Naive thymus-derived CD4-positive, alpha-beta T cell (primary cell): ENCODE data around the gene C18orf54. TPM values are rescaled to one million over a fixed set of nuclear protein-coding genes. Genes with fewer than 3 reads are reported as not detected.
"Not testable (repeated sequence)": the region's sequence is repeated elsewhere in the genome, so short reads cannot be mapped to it uniquely, and the experiment has no call there.

ENCODE experiments used
- ATAC-seq: fragments of 150-1000 bp; cut with Tn5 transposase; 2 replicates; pipeline ENCODE4 v1.10.0; 2021; ENCODE audit warnings: mild to moderate bottlenecking, moderate library complexity
- CTCF ChIA-PET: fragments of 350-600 bp; sonication (Branson Sonifier 250); formaldehyde crosslinking; loops from one replicate; lab custom pipeline; 2021; ENCODE audit warnings: antibody characterized with exemption; lab: Charles Lee
- POLR2A ChIA-PET: fragments of 350-600 bp; sonication (Branson Sonifier 250); formaldehyde crosslinking; loops from one replicate; lab custom pipeline; 2021; ENCODE audit warnings: antibody characterized with exemption, inconsistent platforms; lab: Charles Lee
- DNase-seq, 9 donors: peaks; one replicate each; pipeline versions ENCODE4 v3.0.0 to v3.0.0-alpha.2; 2020 to 2022; ENCODE audit warnings: mixed read lengths in 1 of 9
- H3K27ac ChIP-seq: one replicate; pipeline ENCODE4 v1.7.0; 2013; ENCODE audit warnings: mild to moderate bottlenecking, low read depth, low read length, moderate library complexity
- H3K27me3 ChIP-seq, 2 donors: one replicate each; pipeline ENCODE4 v1.7.0; 2013; ENCODE audit warnings: low read length in 2 of 2, mild to moderate bottlenecking in 2 of 2, moderate library complexity in 2 of 2; ENCODE audit not compliant: control insufficient read depth in 2 of 2, insufficient read depth in 2 of 2
- H3K36me3 ChIP-seq, 3 experiments: 1 replicate in 2 of 3; 2 replicates in 1 of 3; pipeline ENCODE4 v1.7.0; 2013; ENCODE audit warnings: low read length in 3 of 3, mild to moderate bottlenecking in 3 of 3, moderate library complexity in 1 of 3; ENCODE audit not compliant: insufficient read depth in 3 of 3, control insufficient read depth in 2 of 3
- H3K4me1 ChIP-seq, 2 donors: one replicate each; pipeline ENCODE4 v1.7.0; 2013; ENCODE audit warnings: low read length in 2 of 2, mild to moderate bottlenecking in 2 of 2, moderate library complexity in 1 of 2; ENCODE audit not compliant: control insufficient read depth in 2 of 2, insufficient read depth in 2 of 2
- H3K4me3 ChIP-seq: 2 replicates; pipeline ENCODE4 v1.7.0; 2013; ENCODE audit warnings: mild to moderate bottlenecking, low read length
- H3K9me3 ChIP-seq, 3 experiments: 1 replicate in 2 of 3; 2 replicates in 1 of 3; pipeline ENCODE4 v1.7.0; 2013; ENCODE audit warnings: low read length in 3 of 3; ENCODE audit not compliant: control insufficient read depth in 2 of 3
- H3K27ac Mint-ChIP-seq, 9 donors: one replicate each; pipeline ENCODE4 v1.8.0; 2020 to 2022; ENCODE audit warnings: mixed read lengths in 9 of 9, mild to moderate bottlenecking in 8 of 9, moderate library complexity in 5 of 9, inconsistent platforms in 2 of 9
- H3K27me3 Mint-ChIP-seq, 5 donors: one replicate each; pipeline ENCODE4 v1.8.0; 2021 to 2022; ENCODE audit warnings: mixed read lengths in 5 of 5, mild to moderate bottlenecking in 1 of 5
- H3K36me3 Mint-ChIP-seq, 5 donors: one replicate each; pipeline ENCODE4 v1.8.0; 2020 to 2022; ENCODE audit warnings: mixed read lengths in 5 of 5, mild to moderate bottlenecking in 3 of 5, inconsistent platforms in 1 of 5
- H3K4me1 Mint-ChIP-seq, 7 donors: one replicate each; pipeline ENCODE4 v1.8.0; 2020 to 2022; ENCODE audit warnings: mixed read lengths in 7 of 7, mild to moderate bottlenecking in 3 of 7, inconsistent platforms in 1 of 7
- H3K4me3 Mint-ChIP-seq, 10 donors: one replicate each; pipeline ENCODE4 v1.8.0; 2020 to 2022; ENCODE audit warnings: mild to moderate bottlenecking in 10 of 10, mixed read lengths in 10 of 10, moderate library complexity in 6 of 10, inconsistent platforms in 2 of 10
- H3K9me3 Mint-ChIP-seq, 11 donors: one replicate each; pipeline ENCODE4 v1.8.0; 2020 to 2022; ENCODE audit warnings: mixed read lengths in 11 of 11, mild to moderate bottlenecking in 4 of 11, inconsistent platforms in 1 of 11, moderate library complexity in 1 of 11
- intact Hi-C, 2 donors: fragments of 100-400 bp; cut with micrococcal nuclease; formaldehyde crosslinking; loops; one replicate each; pipeline ENCODE4 v1.15.1; 2023
- polyA plus RNA-seq, 2 donors: library from polyadenylated mRNA; unstranded; fragments of 300-500 nt; fragmentation: Illumina TruSeq; gene quantifications; one replicate each; pipeline ENCODE4 v1.2.3, GENCODE V29; 2021
- total RNA-seq, 6 experiments: library from RNA in 5 of 6; stranded (reverse) in 5 of 6; gene quantifications; 1 replicate in 5 of 6; 2 replicates in 1 of 6; pipeline ENCODE4 v1.2.3 and lab custom pipeline; 2021 to 2026

Gene C18orf54
- total RNA-seq = 1 to 10 TPM in 3 of 5 experiments, under 1 TPM in 2; 0.77 to 8.3 (median 3.6) TPM
- under 1 TPM; 0.44 to 0.45 TPM for polyA plus RNA-seq
- 0.54 reads per million for total RNA-seq (lab: John Stamatoyannopoulos, UW)

DNA sequence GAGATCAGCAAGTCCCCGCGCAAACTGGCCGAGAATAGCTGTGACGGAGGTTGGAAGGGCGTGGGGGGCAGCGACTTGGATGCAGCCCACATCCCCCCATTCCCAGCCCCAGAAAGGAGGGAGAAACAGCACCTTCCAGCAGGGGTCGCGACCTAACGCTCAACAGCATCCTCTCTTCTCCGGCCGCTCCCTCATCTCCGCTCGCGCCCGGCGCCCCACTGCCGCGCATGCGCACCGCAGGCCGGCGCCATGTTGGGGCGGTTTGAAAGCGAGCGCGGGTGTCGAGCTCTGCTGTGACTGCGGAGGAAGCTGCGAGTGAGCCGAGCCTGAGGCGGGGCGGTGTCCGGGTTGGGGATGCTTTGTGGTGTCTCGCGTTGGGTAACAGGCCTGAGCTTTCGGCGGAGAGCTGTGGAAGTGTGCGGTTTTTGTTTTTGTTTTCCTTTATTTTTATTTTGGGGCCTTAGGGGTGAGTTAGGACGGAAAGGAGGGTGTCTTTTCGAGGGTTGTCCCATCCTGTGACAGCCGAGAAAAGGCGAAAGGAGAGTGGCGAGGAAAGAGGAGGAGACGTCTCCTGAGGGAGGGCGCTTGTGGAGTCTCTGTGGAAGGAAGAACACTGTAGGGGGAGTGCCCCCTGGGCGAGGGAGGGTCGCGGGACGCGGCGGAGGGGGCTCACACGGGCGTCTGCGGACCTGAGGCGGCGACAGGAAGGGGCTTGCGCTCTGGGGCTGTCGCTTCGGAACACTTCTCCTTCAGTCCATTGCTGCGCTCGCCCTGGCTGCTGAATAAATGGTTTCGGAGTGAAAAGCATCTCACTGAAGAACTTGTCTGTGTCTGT, at the start of gene C18orf54, which contains the start of gene STARD6:
Gene C18orf54, plus strand, starts transcription at position 247 of the 835 bp plus-strand sequence. CDS start 2,667 bp downstream, outside the sequence.
Gene STARD6, minus strand, starts transcription at position 199 of the 835 bp plus-strand sequence. CDS start 3,285 bp downstream, outside the sequence.
- ChIA-PET CTCF (interaction anchor here (0.7 to 1.3 kb wide), 4 partner anchors 17 to 159 kb away, joined by 3 read pairs; no protein-coding TSS in a partner anchor), POLR2A (interaction anchor here (0.8 to 2.1 kb wide), 3 partner anchors 88 to 135 kb away, joined by 4 to 7 read pairs (median 5); partner anchors contain the start of genes MBD2 and POLI)
- H3K9me3 Mint-ChIP-seq = peaks cover 0 to 1% (median 0%) of the 10 kb centered on the region in 11 donors
- H3K9me3 ChIP-seq = no peaks in the 10 kb centered on the region
- peaks cover 4 to 7% of the 10 kb centered on the region in 2 donors for H3K4me1 ChIP-seq
- H3K27ac Mint-ChIP-seq = peak within 1 kb of the TSS; percentile 74 to 99 (median 91)
- H3K27ac ChIP-seq = peak within 1 kb of the TSS; percentile 60
- H3K4me1 Mint-ChIP-seq = peaks cover 6 to 32% (median 21%) of the 10 kb centered on the region in 7 donors
- DNase-seq (peak; percentile 82 to 93 (median 91)), ATAC-seq (peak; percentile 96)
- peaks cover 0 to 8% (median 3%) of the 10 kb centered on the region in 5 donors for H3K36me3 Mint-ChIP-seq
- H3K4me3 ChIP-seq = peak within 1 kb of the TSS; percentile 88
- intact Hi-C loops = loop anchor here (1.0 to 10.0 kb wide), 10 partner anchors 17 to 1233 kb away; partner anchors contain the start of genes MBD2 (in 2 of the 2), POLI (in 2 of the 2), RAB27B (in 1 of the 2) and TCF4 (in 1 of the 2)
- H3K27me3 ChIP-seq = no peaks in the 10 kb centered on the region
- peaks cover 0 to 12% (median 5%) of the 10 kb centered on the region in 5 donors for H3K27me3 Mint-ChIP-seq
- no peaks in the 10 kb centered on the region for H3K36me3 ChIP-seq
- peak within 1 kb of the TSS; percentile 93 to 99 (median 97) for H3K4me3 Mint-ChIP-seq

DNA sequence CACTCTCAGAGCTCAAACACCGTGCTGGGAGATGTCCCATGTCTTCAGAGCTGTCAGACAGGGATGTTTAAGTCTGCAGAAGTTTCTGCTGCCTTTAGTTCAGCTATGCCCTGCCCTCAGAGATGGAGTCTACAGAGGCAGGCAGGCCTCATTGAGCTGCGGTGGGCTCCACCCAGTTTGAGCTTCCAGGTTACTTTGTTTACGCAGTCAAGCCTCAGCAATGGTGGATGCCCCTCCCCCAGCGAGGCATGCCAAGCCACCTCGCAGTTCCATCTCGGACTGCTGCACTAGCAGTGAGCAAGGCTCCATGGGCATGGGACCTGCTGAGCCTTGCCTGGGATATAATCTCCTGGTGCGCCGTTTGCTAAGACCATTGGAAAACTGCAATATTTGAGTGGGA, 48.1 kb upstream of the C18orf54 start:
- H3K9me3 ChIP-seq, H3K27ac Mint-ChIP-seq, H3K27ac ChIP-seq, CTCF ChIA-PET, H3K4me1 ChIP-seq, H3K36me3 ChIP-seq, H3K4me1 Mint-ChIP-seq, DNase-seq, H3K36me3 Mint-ChIP-seq, H3K9me3 Mint-ChIP-seq, POLR2A ChIA-PET, H3K4me3 ChIP-seq, intact Hi-C loops, H3K27me3 ChIP-seq, H3K4me3 Mint-ChIP-seq, ATAC-seq: not testable (repeated sequence)
- peaks cover 0 to 21% (median 4%) of the 10 kb centered on the region in 5 donors for H3K27me3 Mint-ChIP-seq

DNA sequence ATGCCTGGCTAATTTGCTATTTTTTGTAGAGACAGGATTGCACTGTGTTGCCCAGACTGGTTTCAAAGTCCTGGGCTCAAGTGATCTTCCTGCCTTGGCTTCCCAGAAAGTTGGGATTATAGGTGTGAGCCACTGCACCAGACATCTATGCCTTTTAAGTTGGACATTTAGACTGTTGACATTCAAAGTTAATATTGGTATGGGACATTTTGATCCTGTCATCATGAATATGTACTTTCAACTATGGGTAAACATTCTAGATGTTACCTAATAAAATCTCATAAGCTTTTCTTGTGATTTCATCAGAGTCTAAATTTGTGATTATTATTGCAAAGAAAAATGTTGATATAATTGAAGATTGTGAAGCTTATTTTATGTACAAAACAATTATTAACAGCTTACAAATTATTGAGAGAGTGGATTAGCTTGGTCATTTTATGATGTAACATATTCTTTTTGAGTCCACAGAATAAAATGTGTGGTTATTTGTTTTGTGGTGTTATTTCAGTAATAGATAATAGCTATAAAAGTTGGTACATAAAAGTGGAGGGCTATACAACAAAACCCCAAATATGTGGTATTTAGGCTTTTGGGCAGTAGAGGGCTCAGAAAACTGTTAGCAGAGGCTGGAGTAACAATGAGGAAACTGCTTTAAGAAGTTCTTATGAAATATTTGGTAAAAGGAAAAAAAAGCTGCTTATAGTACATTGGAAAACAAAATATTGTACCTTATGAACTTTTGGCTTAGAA, 41.5 kb upstream of the C18orf54 start:
- no peaks in the 10 kb centered on the region for H3K36me3 ChIP-seq
- DNase-seq (no peak), ATAC-seq (no peak)
- no peak overlapping the region for H3K4me3 ChIP-seq
- no peaks in the 10 kb centered on the region for H3K9me3 ChIP-seq
- Mint-ChIP-seq H3K27ac (no peak overlapping the region), H3K4me1 (no peaks in the 10 kb centered on the region), H3K4me3 (no peak overlapping the region), H3K27me3 (peaks cover 0 to 36% (median 13%) of the 10 kb centered on the region in 5 donors), H3K9me3 (peaks cover 0 to 4% (median 0%) of the 10 kb centered on the region in 11 donors), H3K36me3 (peaks cover 0 to 3% (median 0%) of the 10 kb centered on the region in 5 donors)
- no peak overlapping the region for H3K27ac ChIP-seq
- intact Hi-C loops = no loop called here
- ChIA-PET CTCF (interaction anchor here (0.6 kb wide), 1 partner anchor 23 kb away, joined by 3 read pairs; no protein-coding TSS in a partner anchor), POLR2A (no interaction called here)
- H3K27me3 ChIP-seq = no peaks in the 10 kb centered on the region
- no peaks in the 10 kb centered on the region for H3K4me1 ChIP-seq

GRCh38 chr18:54323561-54323960, 34.1 kb upstream of the C18orf54 start:
- Mint-ChIP-seq H3K4me1 (no peaks in the 10 kb centered on the region), H3K27ac (no peak overlapping the region), H3K4me3 (no peak overlapping the region), H3K36me3 (no peaks in the 10 kb centered on the region), H3K9me3 (no peaks in the 10 kb centered on the region), H3K27me3 (peaks cover under 1 to 15% (median 6%) of the 10 kb centered on the region in 5 donors)
- Histone ChIP-seq H3K27ac (no peak overlapping the region), H3K27me3 (no peaks in the 10 kb centered on the region), H3K36me3 (no peaks in the 10 kb centered on the region), H3K4me3 (no peak overlapping the region), H3K9me3 (no peaks in the 10 kb centered on the region), H3K4me1 (no peaks in the 10 kb centered on the region)
- POLR2A ChIA-PET = no interaction called here
- ATAC-seq = no peak
- DNase-seq = no peak
- CTCF ChIA-PET = no interaction called here
- intact Hi-C loops = no loop called here

DNA sequence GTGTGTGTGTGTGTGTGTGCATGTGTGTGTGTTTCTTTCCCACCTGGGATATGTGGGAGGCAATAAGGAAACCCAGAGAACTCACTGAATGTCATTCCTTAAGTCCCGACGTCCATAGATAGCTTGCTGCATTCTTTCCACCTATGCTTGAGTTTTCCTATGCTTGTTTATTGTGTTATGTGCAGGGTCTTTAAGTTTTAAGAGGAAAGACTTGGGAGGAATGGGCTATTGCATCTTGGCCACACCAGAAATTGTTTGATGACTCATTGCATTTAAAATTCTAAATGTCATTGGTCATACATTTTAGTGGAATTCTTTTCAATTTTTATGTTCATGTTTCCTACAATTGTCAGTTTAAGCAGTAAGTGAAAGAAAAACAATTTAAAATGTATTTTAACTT, 33.7 kb upstream of the C18orf54 start:
- Histone ChIP-seq H3K36me3 (no peaks in the 10 kb centered on the region), H3K4me1 (no peaks in the 10 kb centered on the region), H3K4me3 (no peak overlapping the region), H3K27ac (no peak overlapping the region), H3K9me3 (no peaks in the 10 kb centered on the region), H3K27me3 (no peaks in the 10 kb centered on the region)
- no peak for ATAC-seq
- Mint-ChIP-seq H3K9me3 (no peaks in the 10 kb centered on the region), H3K27ac (no peak overlapping the region), H3K4me1 (no peaks in the 10 kb centered on the region), H3K4me3 (no peak overlapping the region), H3K36me3 (no peaks in the 10 kb centered on the region), H3K27me3 (peaks cover 4 to 12% (median 6%) of the 10 kb centered on the region in 5 donors)
- intact Hi-C loops = no loop called here
- DNase-seq = no peak
- POLR2A ChIA-PET = no interaction called here
- CTCF ChIA-PET = no interaction called here

- Mint-ChIP-seq H3K4me3 (no peak overlapping the region), H3K27ac (no peak overlapping the region), H3K36me3 (no peaks in the 10 kb centered on the region), H3K9me3 (no peaks in the 10 kb centered on the region), H3K27me3 (peaks cover 0 to 13% (median 9%) of the 10 kb centered on the region in 5 donors), H3K4me1 (no peaks in the 10 kb centered on the region)
- intact Hi-C loops = no loop called here
- H3K27me3 ChIP-seq = no peaks in the 10 kb centered on the region
- H3K36me3 ChIP-seq = no peaks in the 10 kb centered on the region
- ChIA-PET POLR2A (no interaction called here), CTCF (no interaction called here)
- no peaks in the 10 kb centered on the region for H3K9me3 ChIP-seq
- no peak overlapping the region for H3K27ac ChIP-seq
- DNase-seq = no peak
- no peak for ATAC-seq
- H3K4me1 ChIP-seq = no peaks in the 10 kb centered on the region
- H3K4me3 ChIP-seq = no peak overlapping the region
These were observed 29.9 kb upstream of the C18orf54 start for GRCh38 chr18:54327818-54328217.
